SH-SY5Y (cell line): ENCODE data around the gene NPLOC4.

Source experiments
- GATA2 ChIP-seq: IDR thresholded peaks from 2 replicates; pipeline ENCODE4 v1.6.1; 2011; ENCODE audit warnings: mild to moderate bottlenecking, low read depth, low read length
- GATA3 ChIP-seq: IDR thresholded peaks from 2 replicates; pipeline ENCODE4 v1.6.1; 2011; ENCODE audit warnings: low read depth, mild to moderate bottlenecking, low read length, moderate library complexity

Gene NPLOC4

GRCh38 chr17:81575836-81576235 lies 61.1 kb downstream of the NPLOC4 start:
- TF ChIP-seq GATA3 (no peak), GATA2 (no peak)

DNA sequence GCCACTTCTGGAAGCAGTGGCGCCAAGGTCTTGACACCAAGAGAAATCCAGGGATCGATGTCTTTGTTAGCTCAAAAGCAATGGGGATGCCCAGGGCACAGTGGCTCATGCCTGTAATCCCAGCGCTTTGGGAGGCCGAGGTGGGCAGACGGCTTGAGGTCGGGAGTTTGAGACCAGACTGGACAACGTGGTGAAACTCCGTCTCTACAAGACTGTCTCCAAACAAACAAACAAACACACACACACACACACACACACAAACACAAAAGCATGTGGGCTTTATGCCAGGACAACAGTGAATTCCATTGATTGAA lies 62.3 kb downstream of the NPLOC4 start:
- TF ChIP-seq GATA2 (no peak), GATA3 (no peak)

- TF ChIP-seq GATA2 = no peak
- TF ChIP-seq GATA3 = no peak
Measured at GRCh38 chr17:81573794-81574642, 62.9 kb downstream of the NPLOC4 start.

DNA sequence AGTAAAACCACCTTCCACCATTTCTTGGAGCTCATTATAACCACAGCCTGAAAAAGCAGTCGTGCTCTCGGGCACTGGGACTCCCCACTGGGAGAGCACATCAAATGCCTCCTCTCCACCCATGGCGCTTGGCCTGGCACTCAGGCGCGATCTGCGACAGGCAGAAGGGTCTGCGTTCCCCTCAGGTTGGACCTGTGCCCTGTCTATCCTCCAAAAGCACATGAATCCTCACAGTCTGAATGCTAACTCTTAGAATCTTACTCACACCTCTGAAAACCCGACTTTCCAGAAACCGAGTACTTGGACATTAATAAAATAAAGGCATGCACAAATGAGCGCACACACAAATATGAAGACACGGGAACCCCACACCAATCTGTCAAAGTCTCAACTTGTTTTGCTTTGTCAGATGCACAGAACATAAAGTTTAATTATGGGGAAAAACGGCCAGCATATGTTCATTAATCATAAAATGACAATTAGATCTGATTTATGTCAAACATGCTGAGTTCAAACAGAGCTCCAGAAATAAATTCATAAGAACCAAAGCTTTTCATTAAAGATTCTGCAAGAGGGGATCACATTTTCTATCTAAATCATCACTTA lies 64.2 kb downstream of the NPLOC4 start:
- TF ChIP-seq GATA2 (no peak), GATA3 (no peak)

DNA sequence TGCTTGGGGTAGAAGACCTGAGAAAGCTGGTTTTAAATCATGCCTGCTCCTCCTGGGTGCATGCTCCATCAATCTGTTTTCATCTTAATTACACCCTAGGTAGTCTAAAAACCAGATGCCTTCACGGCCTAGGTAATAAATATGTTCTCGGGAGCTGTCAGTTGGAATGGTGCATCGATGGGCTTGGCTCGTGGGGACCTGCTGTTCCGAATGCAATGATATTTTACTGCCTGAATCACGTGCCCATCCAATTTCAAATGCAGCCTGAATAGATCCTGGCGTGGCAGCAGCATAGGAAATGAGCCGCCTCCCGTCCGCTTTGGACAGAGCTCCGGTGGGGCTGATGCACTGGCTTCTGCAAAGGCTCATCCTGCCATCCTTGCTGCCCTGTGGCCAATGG lies 65.9 kb downstream of the NPLOC4 start:
- no peak for TF ChIP-seq GATA3
- no peak for TF ChIP-seq GATA2

DNA sequence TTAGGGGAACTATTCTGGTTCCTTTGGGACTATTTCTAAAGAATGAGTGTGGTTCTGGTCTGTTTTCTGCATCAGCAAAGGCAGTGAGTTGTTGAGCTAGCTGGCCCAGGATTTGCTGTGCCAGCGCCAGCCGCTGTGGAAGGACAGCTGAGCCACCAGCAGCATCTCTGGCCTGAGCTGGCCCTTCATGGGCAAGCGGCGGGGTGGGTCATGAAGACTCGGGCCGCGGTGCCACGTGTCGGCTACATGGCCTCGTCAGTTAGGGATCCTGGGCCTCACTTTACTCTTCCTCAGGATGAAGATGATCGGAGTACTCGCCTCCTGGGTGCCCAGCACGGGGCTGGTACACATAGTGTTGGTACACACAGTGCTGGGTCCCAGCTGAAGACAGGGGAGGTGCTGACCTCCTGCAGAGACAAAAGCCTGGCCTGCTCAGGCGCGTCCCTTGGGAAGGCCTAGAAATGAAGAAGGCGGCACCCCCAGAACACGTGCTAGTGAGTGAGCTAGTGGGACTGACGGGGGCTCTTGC lies 66.9 kb downstream of the NPLOC4 start:
- TF ChIP-seq GATA2 (no peak), GATA3 (no peak)

DNA sequence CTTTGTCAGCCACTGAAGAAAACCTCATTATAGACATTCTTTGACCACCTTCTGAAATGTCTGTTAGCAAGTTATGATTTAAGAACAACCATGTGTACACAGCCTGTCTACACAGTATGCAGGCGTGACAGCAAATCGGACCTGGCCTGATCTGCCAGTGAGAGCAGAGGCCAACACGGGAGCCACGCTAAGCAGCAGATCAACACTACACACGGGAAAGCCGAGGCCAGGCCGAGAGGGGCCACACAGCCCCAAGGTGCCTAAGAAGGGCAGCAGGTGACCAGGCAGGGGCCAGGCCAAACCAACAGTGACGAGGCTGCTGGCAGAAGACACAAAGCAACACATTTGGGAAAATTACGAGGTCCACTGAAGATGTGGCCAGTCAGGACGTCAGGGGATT lies 68.5 kb downstream of the NPLOC4 start:
- no peak for TF ChIP-seq GATA2
- no peak for TF ChIP-seq GATA3

GRCh38 chr17:81567191-81567590 lies 69.7 kb downstream of the NPLOC4 start:
- TF ChIP-seq GATA2 (no peak), GATA3 (no peak)

GRCh38 chr17:81566461-81567126 lies 70.3 kb downstream of the NPLOC4 start:
- TF ChIP-seq GATA2 (0 out of 2 replicates have a peak, but pooled peaks have one; percentile 27), GATA3 (no peak)

DNA sequence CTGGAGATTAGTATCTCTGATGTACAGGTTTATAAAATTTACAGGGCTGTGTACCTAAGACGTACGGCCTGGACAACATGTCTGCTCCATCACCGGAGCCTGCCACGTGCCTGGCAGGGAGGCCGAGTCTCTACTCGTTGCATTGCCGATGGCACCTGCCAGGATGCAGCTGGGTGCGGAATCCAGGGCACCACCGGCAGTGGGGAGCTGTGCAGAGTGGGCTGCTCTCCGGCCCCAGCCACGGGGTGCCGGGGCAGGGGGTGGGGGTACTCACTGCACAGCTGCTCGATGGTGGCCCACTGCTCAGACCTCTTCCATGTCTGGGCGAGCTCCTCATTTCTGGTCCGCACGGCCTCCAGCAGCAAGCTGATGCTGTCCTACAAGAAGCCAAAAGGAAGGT lies 71.7 kb downstream of the NPLOC4 start:
- TF ChIP-seq GATA3 (no peak), GATA2 (no peak)

DNA sequence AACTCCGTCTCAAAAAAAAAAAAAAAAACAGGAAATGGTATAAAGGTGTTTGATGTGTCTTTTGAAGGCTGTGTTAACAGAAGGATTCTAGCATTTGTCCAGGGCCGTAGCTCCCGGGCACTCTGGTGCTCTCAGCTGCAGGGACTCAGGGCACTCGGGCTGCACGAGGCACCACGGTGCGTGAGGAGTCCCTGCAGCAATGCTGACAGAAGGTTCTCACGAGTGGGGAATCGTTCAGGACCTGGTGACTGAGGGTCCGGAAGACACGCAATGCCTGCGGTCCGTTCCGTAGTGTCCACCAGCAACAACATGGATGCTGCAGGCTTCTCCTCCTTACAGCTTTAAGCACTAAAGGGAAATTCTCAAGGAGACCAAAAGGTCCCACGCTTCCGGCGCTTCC lies 72.1 kb downstream of the NPLOC4 start:
- TF ChIP-seq GATA3 (no peak), GATA2 (no peak)

DNA sequence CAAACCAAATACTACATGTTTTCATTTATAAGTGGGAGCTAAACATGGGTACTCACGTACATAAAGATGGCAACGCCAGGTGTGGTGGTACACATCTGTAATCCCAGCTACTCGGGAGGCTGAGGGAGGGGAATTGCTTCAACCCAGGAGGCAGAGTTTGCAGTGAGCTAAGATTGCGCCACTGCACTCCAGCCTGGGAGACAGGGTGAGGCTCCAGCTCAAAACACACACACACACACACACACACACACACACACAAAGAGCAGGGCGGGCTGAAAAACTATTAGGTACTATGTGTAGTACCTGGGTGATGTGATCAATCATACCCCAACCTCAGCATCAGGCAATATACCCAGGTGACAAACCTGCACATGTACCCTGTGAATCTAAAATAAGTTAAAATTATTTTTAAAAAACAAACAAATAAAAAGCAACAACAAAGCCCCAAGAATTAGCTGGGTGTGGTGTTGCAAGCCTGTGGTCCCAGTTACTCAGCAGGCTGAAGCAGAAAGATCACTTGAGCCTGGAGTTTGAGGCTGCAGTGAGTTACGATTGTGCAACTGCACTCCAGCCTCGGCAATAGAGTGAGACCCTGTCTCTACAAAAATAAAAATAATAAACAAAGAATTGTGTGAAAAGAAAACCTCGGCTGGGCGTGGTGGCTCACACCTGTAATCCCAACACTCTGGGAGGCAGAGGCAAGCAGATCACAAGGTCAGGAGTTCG lies 72.9 kb downstream of the NPLOC4 start:
- TF ChIP-seq GATA2 = no peak
- TF ChIP-seq GATA3 = no peak

DNA sequence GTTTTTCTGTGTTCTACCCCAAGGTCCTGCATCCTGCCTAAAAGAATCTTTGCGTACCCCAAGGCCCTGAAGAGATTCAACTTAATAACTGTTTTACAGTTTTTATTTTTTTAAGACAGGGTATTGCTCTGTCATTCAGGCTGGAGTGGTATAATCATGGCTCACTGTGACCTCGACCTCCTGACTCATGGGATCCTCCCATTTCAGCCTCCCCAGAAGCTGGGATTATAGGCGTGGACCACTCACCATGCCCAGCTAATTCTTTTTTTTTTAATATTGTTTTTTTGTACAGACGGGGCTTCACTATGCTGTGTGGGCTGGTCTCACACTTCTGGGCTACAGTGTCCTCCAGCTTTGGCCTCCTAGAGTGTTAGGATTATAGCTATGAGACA lies 75.4 kb downstream of the NPLOC4 start:
- no peak for TF ChIP-seq GATA3

DNA sequence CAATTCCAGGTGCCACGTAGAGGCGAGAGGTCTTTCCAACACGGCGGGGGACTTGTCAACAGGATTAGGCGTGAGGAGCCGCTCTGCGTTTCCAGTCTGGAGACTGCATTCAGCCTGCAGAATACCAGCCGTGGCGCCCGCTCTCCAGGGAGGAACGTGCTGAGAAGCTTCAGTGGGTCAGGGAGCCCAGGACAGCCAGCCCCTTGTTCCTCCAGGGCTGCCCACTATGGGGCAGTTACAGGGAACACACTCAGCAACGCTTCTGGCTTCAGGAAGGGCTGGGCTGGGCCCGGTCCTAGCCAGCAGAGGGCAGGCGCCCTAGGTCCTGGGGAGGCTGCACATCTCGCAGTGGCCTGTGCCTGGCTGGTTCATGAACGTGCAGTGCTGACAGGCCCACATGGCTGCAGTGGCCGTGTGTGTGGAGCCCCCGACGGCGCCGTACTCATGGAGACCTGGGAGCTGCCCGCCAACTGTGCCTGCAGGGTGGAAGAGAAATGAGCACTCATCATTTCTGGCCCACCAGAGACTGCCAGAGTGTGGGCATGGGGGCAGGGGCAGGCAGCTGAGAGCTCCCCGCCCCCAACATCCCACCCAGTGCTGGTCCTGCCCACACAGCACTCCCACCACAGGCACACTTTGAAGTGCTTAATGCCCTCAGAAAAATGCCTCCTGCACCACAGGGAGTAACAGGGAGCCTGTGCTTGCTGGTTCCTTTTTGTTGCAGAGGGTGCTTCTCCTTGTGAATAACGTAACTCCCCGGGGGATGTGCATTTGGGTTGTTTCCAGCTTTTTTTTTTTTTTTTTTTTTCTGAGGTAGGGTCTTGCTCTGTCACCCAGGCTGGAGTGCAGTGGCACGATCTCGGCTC lies 77.7 kb downstream of the NPLOC4 start:
- TF ChIP-seq GATA3 = no peak
- TF ChIP-seq GATA2 = no peak
